ENCODE results near the gene KCNQ5. TPM values are rescaled to one million over a fixed set of nuclear protein-coding genes. Genes with fewer than 3 reads are reported as not detected.

The KCNQ5 gene
- total RNA-seq, 1 experiment from 2014 or later: 0.07 TPM

DNA sequence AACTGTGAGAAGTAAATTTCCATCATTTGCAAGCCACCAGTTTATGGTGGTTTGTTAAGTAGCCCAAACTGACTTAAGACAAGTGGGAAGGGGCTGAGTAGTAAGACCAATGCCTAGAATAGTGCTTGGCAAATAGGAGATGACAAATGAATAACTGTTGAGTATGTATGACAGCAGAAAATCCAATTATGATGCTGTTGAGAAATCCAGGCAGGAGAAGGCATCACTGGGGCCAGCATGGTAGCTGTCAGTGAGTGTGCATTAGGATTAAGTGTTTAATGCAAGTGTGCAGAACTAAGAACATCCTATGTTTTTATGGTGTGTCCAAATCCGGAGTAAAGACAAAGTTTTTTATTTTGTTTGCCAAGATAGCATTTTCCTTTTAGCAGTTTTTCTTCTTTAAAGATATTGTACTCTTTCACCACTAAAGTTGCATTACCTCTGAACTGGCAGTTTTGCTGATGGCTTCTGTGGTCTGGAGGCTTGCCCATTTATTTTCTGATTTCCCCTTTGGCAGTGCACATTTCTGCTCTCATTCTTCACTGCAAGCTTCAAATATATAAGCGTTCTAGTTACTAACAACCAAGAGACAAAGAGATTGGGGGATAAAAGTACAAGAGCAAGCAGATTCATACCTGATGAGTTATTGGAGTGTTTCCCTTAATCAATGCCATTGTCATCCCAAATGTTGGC is 289.7 kb downstream of the KCNQ5 start:
- no peak overlapping the region for H3K4ac ChIP-seq (ENCODE audit: low read depth, low read length)
- no CpG with 5 or more reads among the region's 2 CpGs for WGBS (ENCODE audit: extremely low coverage, insufficient read length, low lambda C conversion rate)

More for the DNA sequence above, 289.7 kb downstream of the KCNQ5 start:
- Histone ChIP-seq H2BK12ac (ENCODE audit: insufficient read length, low read depth, low read length) (no peak overlapping the region), H2BK5ac (ENCODE audit: insufficient read length, low read length) (no peak overlapping the region), H4K91ac (ENCODE audit: insufficient read length, low read depth, low read length) (no peak overlapping the region), H3K18ac (ENCODE audit: insufficient read length, low read depth, low read length) (no peak overlapping the region), H2BK20ac (ENCODE audit: low read depth, low read length, poor library complexity, severe bottlenecking) (no peak overlapping the region), H4K20me1 (ENCODE audit: control insufficient read depth, insufficient read depth, insufficient read length) (no peaks in the 10 kb centered on the region), H2AFZ (ENCODE audit: low read length) (no peak overlapping the region), H3K9me3 (ENCODE audit: control insufficient read depth, low read depth, low read length) (no peaks in the 10 kb centered on the region), H2BK120ac (ENCODE audit: low read depth, low read length, poor library complexity, severe bottlenecking) (no peak overlapping the region), H4K8ac (replicated peaks; ENCODE audit: insufficient read length, low read depth, low read length) (no peak overlapping the region), H3K4me2 (ENCODE audit: insufficient read depth, insufficient read length, low read length) (no peak overlapping the region), H3K27me3 (ENCODE audit: insufficient read depth, low read length) (no peaks in the 10 kb centered on the region), H2BK15ac (ENCODE audit: low read depth, low read length) (no peak overlapping the region), H3K79me2 (ENCODE audit: insufficient read depth, low read length) (no peaks in the 10 kb centered on the region), H3K4me1 (ENCODE audit: insufficient read depth, low read length) (no peaks in the 10 kb centered on the region), H3K79me1 (ENCODE audit: insufficient read depth, low read depth, low read length, poor library complexity, severe bottlenecking) (no peaks in the 10 kb centered on the region), H3K56ac (ENCODE audit: insufficient read length, low read depth, low read length) (no peak overlapping the region), H3K23ac (ENCODE audit: insufficient read length, low read depth, low read length) (no peak overlapping the region), H3K9ac (ENCODE audit: extremely low read depth, insufficient read length, low read length) (no peak overlapping the region), H3K23me2 (ENCODE audit: insufficient read length, low read depth, low read length, poor library complexity, severe bottlenecking) (no peaks in the 10 kb centered on the region), H3K14ac (ENCODE audit: insufficient read depth, low read length) (no peak overlapping the region), H4K5ac (ENCODE audit: insufficient read length, low read depth, low read length) (no peak overlapping the region), H2AK5ac (ENCODE audit: insufficient read length, low read length) (no peak overlapping the region), H3T11ph (ENCODE audit: low read length) (no peak overlapping the region), H3K27ac (ENCODE audit: insufficient read length, low read depth, low read length) (no peak overlapping the region)
- H3K4me1 Mint-ChIP-seq: no peaks in the 10 kb centered on the region
- no peaks in the 10 kb centered on the region for H3K9me3 Mint-ChIP-seq
- TF ChIP-seq, protein P1, sequence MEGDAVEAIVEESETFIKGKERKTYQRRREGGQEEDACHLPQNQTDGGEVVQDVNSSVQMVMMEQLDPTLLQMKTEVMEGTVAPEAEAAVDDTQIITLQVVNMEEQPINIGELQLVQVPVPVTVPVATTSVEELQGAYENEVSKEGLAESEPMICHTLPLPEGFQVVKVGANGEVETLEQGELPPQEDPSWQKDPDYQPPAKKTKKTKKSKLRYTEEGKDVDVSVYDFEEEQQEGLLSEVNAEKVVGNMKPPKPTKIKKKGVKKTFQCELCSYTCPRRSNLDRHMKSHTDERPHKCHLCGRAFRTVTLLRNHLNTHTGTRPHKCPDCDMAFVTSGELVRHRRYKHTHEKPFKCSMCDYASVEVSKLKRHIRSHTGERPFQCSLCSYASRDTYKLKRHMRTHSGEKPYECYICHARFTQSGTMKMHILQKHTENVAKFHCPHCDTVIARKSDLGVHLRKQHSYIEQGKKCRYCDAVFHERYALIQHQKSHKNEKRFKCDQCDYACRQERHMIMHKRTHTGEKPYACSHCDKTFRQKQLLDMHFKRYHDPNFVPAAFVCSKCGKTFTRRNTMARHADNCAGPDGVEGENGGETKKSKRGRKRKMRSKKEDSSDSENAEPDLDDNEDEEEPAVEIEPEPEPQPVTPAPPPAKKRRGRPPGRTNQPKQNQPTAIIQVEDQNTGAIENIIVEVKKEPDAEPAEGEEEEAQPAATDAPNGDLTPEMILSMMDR (conservative IDR thresholded peaks at IDR 0.05): no peak
- 0 out of 7 replicates have a peak, but pooled peaks cover 0 to 2% (median 0%) of the 10 kb centered on the region in 3 experiments for H3K36me3 Mint-ChIP-seq (ENCODE audit: insufficient read depth in 1 of 3, low read depth in 3 of 3)
- no peaks in the 10 kb centered on the region for H3K27me3 Mint-ChIP-seq (ENCODE audit: low read depth)
- no peak overlapping the region for H3K4me3 Mint-ChIP-seq
- no peak overlapping the region for H3K27ac Mint-ChIP-seq
- DNase-seq: no peak

All from H9 (cell line).